Activated CD4-positive, alpha-beta T cell treated with anti-CD3 and anti-CD28 coated beads, Interleukin-2, amount 50 U/mL, for 48 hours (primary cell): Measurements from ENCODE around the gene MAPK11.

Experiments
- DNase-seq, 2 experiments: peaks; one replicate each; pipeline ENCODE4 v3.0.0-alpha.2; 2020

MAPK11 gene

DNA sequence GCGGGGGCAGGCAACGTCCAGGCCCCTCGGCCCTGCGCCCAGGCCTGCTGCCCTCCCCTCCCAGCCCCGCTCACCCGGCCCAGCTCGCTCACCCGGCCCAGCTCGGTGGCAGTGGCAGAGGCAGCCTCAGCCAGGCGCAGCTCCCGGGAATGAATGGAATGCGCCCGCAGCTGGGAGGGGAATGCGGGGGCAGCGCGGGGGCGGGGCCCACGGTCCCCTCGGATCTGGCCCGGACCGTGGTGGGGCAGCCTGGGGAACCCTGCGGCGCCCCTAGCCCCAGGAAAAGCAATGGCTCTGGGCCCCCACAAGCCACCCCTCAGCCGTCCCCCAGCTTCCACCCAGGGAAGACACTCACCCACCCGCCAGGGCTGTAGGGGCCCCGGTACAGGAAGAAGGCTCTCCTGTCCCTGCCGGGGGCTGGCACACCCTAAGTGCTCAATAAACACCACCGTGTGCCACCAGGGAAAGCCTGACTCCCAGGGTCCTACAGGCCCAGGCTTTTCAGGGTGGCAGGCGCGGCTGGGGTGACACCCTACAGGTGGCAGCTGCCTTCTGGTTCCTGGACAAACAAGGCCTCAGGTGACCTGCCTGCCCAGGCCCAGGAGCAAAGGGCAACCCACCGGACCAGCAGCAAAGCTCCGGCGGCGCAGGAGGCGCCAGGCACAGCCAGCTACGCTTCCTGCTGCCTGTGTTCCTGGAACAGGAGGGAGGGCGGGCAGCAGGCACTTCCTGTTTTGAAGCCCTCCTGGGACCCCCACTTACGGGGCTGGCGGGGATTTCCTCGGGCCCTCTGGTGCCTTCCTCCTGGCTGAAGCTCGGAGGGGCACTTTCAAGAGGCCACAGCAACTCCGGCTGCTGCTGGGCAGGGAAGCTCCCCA lies 23.5 kb upstream of the MAPK11 start:
- no peak for DNase-seq

DNA sequence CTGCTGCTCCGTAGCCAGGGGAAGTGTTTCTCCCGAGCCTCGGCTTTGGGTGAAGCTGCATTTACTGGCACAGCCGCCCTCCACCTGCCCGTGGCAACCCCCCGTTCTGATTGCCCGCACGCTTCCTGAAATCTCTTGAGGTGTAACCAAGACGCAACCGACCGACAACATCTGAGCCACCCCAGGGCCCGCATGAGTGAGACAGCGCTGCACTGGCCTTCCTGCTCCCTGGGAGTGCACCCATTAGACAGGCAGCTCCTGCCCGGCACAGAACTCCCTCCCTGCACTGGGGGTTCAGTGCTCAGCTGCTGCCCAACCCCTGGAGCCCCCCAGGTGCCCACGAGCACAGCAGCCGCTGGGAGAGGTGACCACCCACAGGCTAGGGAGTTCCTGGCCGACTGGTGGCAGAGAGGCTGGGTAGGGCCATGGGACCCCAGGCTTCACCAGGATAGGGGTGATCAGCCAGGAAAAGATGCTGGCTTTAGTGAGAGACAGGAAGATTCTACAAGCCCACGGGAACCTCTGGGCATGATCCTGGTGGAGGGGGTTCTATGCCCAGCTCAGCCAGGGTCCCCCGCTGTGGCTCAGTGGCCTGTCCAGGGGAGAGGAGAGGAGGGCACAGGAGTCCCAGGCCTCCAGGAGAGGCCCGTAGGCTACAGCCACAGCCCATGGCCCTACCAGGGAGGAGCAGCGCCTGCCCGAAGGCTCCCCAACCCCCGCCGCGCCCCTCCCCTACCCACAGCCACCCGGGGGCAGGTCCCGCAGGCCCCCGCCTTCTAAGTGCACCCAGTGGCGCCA lies 22.7 kb upstream of the MAPK11 start:
- no peak for DNase-seq

DNA sequence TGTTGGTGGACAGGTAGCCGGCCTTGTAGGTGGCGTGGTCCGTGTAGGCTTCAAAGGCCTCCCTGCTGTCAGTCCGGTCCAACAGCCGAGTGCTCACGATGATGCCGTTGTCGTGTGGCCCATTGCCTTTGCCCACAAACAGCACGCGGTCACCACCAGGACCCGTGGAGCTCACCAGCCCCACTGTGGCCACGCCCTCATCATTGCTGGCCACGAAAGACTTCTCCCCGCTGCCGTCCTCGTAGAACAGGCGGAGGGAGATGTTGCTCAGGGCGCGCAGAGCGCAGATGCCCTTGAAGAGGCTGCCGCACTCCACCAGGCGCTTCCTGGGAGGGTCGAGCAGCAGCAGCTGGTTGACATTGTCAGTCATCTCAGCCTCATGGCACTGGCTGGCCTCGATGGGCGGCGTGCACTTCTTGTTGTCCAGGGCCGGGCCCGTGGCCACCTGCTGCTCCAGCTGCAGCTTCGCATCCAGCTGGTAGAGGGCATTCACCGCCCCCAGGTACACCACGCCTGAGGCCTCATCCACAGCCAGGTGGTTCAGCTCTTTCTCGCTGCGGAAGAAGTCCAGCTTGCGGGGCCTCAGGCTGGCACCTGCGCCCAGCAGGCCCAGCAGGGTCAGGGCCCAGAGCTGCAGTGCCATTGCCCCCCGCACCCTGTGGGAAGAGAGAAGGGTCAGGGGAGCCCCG lies 19.9 kb upstream of the MAPK11 start:
- DNase-seq = no peak

DNA sequence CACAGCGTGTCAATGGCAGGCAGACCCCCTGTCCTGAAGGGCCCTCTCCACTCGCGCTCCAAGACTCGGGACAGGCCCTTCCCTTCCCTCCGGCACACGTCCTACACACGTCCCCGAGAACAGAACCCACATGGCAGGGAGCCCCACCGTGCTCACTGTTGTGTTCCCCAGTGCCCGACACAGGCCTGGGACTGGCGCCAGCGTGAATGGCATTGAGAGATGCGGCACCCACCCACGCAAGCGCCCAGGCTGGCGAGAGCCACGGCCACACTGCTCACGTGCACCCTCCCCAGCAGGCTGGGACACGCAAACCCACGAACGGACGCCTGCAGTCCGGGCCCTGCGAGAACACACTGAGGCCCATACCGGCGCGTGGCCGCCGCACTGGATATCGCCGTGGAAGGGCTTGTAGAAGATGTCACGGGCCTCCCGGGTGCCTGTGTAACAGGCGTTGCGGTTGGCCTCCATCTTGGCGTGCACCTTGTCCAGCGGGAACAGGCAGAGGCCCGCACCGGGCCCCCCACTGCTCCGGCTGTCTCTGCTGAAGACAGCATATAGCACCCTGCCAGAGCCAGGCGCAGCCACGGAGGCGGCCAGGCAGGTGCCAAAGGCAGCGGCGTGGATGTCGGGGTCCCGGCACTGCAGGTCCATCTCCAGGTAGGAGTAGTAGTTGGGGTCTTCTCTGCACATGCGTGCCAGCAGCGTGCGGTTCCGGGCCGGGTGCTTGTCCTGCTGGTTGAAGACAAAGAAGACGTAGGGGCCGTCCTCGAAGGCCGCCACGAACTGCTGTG lies 19.2 kb upstream of the MAPK11 start:
- no peak for DNase-seq

DNA sequence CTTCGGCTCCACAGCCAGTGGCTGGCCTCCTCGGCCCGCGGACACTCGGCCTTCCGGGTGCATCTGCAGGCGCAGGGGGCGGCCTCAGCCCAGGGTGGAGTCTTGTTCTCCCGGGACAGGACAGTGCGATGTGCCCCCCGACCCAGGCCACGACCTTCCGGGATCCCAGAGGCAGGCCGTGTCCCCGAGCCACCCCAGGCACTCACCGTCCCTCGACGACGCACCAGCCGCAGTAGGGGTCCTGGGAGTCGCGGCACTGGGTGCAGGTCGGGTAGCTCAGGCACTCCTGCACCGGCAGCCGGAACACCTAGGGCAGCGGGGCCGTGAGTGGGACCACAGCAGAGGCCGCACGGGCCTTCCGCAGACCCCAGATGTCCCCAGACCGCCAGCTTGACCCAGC lies 17.6 kb upstream of the MAPK11 start:
- no peak for DNase-seq

DNA sequence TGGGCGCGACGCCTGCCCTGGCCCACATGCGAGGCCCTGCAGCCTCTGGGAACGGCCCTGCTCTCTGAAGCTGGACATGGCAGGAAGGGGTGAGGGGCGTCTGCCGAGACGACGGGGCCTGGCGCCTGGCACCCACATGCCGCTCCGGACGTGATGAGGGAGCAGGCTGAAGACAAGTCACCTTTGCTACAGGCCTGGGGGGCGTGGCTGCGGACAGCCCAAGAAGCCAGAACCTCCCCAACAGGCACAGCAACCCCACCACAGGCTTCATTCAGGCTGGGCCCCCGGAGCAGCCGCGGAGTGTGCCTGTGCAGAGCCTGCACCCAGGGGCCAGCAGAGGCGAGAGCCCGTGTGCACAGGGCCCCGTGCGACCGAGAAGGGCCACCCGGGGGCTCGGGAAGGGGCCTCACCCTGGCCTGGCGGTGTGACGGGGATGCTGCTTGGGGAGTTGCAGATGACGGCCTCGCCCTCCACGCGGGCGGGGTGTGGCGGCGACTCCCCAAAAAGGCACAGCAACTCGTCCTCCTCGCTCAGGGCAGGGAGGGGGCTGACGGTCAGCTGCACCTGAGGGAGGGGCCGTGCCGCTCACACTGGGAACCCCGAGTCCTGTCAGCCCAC lies 16.6 kb upstream of the MAPK11 start:
- no peak for DNase-seq

DNA sequence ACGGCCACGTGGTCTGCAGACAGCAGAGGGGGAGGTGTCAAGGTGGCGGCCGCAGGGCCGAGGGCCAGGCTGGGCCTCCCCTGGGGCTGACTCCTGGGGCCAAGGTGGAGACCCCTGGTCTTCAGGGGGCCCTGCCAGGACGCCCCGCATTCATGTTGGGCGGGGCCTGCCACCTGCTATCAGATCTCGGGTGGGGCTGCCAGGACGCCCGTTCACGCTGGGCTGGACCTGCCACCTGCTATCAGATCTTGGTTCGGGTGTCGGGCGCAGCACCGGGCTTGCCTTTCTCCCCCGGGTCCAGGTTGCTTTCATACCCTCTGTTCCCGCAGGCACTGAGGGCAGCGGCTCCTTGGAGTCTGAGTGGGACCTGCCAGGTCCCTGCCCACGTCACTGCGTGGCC lies 16.1 kb upstream of the MAPK11 start:
- DNase-seq = no peak

DNA sequence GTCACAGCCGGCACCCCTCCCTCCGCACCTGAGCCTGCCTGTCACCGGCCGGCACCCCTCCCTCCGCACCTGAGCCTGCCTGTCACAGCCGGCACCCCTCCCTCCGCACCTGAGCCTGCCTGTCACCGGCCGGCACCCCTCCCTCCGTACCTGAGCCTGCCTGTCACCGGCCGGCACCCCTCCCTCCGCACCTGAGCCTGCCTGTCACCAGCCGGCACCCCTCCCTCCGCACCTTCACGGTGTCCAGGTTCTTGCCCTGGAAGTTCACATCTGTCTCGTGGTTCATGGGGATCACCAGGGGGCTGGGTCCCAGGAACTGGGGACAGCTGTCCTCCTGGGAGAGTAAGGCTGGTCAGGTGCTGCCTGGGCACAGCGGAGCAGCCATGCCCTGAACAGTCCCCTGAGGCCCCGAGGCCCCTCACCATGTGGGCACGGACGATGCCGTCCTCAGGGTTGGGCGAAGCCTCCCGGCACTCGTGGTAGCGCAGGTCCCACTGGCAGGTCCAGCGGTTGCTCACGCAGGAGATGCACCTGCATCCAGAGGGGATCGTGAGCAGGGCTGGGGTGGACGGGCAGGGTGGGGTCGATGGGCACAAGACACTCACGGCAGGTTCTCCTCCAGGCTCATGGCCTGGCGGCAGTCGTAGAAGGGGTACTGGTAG lies 15.5 kb upstream of the MAPK11 start:
- no peak for DNase-seq

DNA sequence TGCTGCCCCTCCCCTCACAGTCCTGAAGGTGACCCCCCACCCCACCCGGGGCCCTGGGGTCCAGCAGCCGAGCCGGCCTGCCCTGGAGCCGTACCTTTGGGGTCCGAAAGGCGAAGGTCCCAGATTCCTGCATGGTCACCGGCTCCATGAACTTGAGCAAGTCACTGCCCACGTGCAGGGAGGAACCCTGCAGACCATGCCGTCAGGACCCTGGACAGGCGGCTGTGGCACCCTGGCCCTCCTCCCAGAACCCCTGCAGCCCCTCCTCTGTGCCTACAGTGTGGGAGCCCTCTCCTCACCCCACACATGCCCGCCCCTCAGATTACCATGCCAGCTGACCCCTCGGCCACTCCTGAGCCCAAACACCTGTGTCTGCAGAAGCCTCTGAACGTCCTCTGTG lies 14.3 kb upstream of the MAPK11 start:
- no peak for DNase-seq

DNA sequence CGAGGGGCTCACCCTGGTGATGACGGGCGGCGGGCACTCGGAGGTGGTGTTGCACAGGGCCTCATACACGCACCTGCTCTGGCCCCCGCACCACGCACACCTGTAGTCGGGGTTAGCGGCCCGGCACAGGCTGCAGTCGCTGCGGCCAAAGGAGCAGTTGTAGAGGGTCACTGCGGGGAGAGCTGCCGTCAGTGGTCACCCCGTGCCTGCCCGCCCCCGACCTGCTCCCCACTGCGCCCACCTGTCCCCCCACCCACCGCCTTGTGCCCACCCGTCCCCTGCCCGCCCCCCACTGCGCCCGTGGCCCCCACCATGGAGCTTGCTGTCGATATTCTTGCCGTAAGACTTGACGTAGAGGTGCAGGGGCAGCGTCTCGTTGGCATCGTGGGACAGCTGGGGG lies 13.6 kb upstream of the MAPK11 start:
- no peak for DNase-seq

DNA sequence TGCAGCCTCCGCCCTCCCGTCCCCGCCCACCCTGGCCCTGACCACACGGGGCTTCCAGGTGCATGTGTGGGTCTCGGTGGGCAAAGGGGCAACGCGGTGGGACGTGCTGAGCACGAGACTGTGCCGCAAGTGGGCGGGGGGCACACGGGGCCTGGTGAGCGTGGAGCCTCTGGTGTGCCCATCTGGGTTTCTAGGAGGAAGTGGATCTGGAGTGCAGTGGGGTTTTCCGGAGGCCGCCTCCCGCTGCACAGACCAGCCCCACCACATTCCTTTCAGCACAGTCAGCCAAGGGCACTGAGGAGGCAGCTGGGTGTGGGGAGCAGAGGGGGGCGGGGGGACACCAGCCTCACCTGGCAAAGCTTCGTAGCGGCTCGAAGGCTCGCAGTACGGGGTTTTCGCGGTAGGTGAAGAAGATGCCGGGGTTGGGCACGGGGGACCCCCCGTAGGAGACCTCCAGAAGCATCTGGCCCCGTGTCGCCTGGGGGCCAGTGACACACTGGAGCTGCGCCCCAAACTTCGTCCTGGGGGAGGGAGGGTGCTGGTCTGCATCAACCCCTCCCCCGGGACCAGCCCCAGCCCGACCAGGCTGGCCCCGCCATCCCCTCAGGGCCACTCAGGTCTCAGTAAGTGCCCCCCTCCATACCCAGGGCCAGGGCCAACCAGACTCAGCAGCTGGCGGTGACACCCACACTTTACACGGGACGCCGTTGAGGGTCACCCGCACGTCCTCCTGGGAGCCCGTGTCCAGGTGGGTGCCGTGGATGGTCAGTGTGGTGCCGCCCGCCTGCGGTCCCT lies 12.4 kb upstream of the MAPK11 start:
- no peak for DNase-seq

DNA sequence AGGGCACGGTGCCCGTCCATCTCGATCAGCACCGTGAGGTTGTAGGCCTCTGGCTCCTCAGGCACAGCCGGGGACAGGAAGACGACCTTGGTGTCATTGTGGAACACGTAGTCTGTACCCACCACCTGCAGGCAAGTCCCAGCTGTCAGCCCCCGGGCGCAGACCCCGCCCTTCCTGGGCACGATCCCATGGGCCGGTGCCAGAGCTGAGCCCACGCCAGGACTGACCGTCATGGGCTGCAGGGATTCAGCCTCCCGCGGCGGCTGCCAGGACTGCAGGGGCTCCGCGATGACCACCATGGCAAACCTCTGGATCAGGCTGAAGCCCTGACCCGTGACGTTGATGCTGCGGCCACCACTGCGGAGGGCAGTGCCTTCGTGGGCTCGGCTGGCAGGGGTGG lies 11.8 kb upstream of the MAPK11 start:
- no peak for DNase-seq

DNA sequence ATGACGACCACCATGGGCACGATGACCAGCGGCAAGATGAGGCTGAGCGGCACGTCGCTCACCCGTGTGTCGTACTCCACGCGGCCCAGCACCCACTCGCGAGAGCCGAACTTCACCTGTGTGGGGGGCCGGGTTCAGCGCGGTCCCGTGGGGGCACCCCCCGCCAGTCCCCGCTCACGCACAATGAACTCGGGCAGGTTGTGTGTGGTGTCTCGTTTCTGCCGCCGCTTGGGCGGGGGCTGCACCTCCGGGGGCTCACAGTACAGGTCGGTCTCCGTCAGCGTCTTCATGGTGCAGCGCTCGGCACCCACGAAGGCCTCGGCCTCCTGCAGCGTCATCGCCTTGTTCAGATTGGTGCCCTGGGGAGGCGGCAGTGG lies 11.2 kb upstream of the MAPK11 start:
- DNase-seq = no peak

DNA sequence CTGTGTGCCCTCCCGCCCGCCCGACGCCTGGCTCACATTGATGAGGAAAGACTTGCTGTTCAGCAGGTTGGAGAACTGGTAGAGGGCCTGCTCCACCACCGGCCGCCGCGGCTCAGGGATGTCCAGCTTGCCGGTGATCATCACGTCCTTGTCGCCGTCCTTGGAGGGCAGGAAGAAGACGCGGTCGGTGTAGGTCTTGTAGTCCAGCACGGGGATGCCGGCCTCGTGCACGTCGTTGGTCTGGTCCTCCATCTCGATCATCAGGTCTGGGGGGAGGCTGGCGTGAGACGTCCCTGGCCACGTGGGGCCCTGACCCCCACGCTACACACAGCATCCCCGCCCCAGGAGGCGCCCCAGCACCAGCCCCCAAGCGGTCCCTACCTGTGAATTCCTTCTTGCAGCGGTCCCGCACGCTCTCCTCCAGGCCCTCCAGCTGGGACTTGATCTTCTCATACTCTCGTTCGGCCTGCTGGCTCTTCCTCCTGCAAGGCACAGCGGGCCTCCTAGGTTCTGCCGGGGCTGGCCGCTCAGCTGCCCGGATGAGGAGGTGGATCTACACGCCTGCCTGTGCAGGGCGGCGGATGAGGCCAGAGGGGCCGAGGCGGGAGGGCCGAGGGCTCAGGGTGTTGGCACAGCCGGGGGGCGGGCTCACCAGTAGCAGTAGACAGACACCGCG lies 10.7 kb upstream of the MAPK11 start:
- no peak for DNase-seq

DNA sequence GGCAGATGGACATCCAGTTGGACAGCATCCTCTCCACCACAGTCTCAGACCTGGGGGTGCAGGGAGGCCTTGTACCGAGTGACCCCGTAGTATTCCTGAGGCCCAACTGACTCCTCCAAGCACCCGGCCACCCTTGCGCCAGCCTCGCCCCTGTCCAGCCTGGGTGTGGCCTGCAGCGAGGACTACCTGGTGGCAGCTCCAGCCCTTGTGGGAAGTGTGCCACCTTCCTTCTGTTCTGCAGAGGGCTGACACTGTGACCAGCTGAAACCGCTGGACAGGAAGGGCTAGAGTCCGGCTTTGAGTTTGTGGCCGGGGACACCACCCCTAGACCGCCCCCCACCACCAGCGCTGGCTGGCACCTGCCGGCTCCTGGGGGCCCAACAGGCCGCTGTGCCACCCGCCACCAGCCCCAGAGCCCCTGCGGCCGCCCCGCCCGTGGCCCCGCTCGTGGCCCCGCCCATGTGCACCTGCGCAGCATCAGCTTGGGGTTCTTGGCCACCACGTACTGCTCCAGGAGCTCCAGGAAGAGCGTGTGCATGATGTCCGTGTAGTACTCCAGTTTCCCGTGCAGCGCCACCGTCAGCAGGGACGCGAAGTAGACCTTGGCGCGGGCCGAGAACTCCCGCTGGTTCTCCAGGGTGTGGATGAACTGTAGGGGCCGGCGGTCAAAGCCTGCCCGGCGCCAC lies 10.0 kb upstream of the MAPK11 start:
- no peak for DNase-seq

DNA sequence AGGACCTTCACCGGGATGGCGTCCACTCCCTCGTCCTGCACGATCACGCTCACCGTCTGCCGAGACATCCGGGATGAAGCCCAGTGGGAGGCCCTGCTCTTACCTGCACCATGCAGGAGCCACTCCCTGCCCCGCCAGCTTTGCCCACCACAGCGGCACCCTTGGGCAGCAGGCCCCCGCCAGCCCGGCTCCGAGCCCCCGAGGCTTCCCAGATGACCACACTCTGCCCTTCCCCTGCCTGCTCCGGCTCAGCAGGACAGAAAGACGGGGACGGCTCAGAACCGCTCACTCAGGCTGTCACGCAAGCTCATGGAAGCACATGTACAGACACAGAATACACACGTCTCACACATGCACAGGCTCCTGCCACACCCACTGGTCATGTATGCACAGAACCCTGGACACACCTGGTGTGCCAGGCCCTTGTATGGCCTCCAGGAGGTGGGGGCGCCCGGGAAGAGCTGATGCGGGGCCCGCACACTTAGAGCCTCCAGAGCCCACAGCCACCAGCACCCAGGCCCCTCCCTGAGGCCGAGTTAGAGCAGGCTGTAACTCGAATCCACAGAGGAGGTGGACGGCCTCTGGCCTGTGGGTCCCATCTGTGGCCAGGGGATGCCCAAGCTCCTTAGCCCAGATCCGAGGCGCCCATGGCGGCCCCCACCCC lies 8.9 kb upstream of the MAPK11 start:
- DNase-seq = no peak

DNA sequence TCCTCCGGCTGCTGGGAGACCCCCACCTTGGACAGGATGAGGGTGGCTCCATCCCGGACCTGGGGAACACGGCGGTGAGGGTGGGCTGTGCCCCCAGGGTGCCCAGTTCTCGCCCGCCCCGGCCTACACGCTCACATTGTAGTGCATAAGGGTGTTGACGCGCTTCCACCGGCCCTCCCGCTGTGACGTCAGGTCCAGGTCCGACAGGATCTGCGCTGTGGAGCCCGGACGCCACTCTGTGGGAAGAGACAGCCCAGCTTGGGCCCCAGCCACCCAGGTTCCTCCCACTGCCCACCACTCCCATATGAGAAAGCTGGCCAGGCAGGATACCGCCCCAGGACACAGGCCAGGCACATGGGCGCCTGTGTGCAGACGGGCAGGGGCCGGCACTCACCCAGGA lies 8.3 kb upstream of the MAPK11 start:
- DNase-seq = no peak

DNA sequence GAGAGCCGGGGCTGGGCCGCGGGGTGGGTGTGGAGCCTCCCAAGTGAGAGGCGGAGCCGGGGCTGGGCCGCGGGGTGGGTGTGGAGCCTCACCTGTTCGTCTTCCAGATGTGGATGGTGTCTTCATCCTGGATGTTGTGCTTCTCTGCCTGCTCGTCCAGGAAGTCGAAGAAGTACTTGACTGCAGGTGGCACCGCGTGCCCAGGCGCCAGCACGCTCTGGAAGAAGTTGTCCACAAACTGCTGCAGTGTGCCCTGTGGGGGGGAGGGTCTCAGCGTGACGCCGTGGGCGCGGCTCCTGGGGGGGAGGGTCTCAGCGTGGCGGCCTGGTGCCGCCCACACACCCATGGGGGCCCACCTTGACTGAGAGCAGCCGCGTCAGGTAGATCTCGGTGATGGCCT lies 7.6 kb upstream of the MAPK11 start:
- DNase-seq = no peak

DNA sequence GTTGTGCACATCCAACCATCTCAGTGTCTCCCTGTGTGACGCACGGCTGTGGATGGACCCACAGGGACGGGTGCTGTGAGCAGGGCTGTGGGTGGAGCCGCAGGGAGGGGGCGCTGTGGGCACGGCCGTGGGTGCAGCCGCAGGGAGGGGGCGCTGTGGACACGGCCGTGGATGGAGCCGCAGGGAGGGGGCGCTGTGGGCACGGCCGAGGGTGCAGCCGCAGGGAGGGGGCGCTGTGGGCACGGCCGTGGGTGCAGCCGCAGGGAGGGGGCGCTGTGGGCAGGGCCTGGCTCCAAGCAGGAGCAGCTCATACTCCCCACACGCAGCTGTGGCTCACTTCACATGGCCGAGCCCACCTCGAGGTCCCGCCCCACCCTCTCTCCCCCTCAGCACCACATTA lies 6.0 kb upstream of the MAPK11 start:
- DNase-seq = peak; percentile 43 to 54
